Fibroblast of villous mesenchyme (primary cell): Measurements from ENCODE around the gene SMAP2. TPM values are rescaled to one million over a fixed set of nuclear protein-coding genes. Genes with fewer than 3 reads are reported as not detected.
"Not testable (repeated sequence)": the region's sequence is repeated elsewhere in the genome, so short reads cannot be mapped to it uniquely, and the experiment has no call there.

Source experiments
- DNase-seq: peaks from one replicate; pipeline ENCODE4 v3.0.0-alpha.2; 2010; ENCODE audit warnings: low read depth
- H3K4me3 ChIP-seq: 2 replicates; pipeline ENCODE4 v1.5.1; 2011; ENCODE audit warnings: low read depth, mild to moderate bottlenecking, low read length
- total RNA-seq: library from RNA; depleted of rRNA; stranded (reverse); fragments of >200 nt; gene quantifications from 2 replicates; pipeline ENCODE4 v1.2.3, GENCODE V29; 2012
- TF ChIP-seq, protein P1 (sequence below): IDR thresholded peaks from 2 replicates; pipeline ENCODE4 v1.5.1; 2012; ENCODE audit warnings: low read depth, mild to moderate bottlenecking, low read length; ENCODE audit not compliant: insufficient read depth

Gene SMAP2
- total RNA-seq, 1 donor, result 19.4 TPM

DNA sequence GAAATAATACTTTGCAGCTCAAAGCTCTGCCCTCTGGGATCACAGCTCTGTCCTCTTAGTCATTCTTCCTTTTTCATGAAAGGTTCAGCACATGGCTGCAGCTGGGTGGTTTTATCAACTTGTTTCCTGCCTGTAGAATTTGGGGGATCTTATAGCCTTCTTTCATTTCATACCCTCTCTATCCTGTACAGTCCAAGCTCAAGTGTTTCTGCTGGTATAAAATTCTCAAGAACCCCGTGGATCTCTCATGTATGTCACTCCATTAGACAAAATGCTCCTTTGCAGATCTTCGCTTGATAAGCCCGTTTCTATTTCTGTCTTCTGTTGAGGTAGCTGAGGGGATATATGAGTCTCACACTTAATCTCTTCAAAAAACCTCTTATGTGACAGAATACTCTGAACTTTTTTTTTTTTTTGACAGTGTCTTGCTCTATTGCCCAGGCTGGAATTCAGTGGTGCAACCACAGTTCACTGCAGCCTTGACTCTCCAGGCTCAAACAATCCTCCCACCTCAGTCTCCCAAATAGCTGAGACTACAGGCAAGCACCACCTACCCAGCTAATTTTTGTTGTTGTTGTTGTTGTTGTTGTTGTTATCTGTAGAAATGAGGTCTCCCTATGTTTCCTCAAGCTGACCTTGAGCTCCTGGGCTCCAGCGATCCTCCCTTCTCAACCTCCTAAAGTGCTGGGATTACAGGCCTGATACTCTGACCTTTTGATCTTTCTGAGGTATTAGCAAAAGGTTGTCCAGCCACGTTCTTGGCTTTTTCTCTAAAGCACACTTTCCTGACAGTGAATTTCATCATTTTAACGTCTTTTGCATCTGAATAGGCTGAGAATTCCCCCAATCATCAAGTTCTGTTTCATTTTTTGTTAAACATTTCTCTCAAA lies 31.8 kb upstream of the SMAP2 start:
- TF ChIP-seq, protein P1, sequence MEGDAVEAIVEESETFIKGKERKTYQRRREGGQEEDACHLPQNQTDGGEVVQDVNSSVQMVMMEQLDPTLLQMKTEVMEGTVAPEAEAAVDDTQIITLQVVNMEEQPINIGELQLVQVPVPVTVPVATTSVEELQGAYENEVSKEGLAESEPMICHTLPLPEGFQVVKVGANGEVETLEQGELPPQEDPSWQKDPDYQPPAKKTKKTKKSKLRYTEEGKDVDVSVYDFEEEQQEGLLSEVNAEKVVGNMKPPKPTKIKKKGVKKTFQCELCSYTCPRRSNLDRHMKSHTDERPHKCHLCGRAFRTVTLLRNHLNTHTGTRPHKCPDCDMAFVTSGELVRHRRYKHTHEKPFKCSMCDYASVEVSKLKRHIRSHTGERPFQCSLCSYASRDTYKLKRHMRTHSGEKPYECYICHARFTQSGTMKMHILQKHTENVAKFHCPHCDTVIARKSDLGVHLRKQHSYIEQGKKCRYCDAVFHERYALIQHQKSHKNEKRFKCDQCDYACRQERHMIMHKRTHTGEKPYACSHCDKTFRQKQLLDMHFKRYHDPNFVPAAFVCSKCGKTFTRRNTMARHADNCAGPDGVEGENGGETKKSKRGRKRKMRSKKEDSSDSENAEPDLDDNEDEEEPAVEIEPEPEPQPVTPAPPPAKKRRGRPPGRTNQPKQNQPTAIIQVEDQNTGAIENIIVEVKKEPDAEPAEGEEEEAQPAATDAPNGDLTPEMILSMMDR, result no peak
- DNase-seq, result peak; percentile 17

DNA sequence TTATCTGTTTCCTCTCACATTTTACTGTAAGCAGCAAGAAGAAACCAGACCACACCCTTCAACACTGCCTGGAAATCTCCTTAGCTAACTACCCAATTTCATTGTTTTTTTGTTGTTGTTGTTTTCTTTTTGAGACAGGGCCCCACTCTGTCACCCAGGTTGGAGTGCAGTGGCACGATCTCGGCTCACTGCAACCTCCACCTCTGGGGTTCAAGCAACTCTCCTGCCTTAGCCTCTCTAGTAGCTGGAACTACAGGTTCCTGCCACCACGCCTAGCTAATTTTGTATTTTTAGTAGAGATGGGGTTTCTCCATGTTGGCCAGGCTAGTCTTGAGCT lies 31.2 kb upstream of the SMAP2 start:
- DNase-seq, H3K4me3 ChIP-seq: not testable (repeated sequence)

More for the DNA sequence above, 31.8 kb upstream of the SMAP2 start:
- no peak overlapping the region for H3K4me3 ChIP-seq

- TF ChIP-seq, protein P1, result no peak
- H3K4me3 ChIP-seq, result no peak overlapping the region
- DNase-seq, result peak; percentile 59
Observed at GRCh38 chr1:40344597-40344996, 28.9 kb upstream of the SMAP2 start.

- TF ChIP-seq, protein P1, result no peak
- H3K4me3 ChIP-seq, result no peak overlapping the region
- DNase-seq, result no peak
Observed at GRCh38 chr1:40350391-40350790, 23.1 kb upstream of the SMAP2 start.

DNA sequence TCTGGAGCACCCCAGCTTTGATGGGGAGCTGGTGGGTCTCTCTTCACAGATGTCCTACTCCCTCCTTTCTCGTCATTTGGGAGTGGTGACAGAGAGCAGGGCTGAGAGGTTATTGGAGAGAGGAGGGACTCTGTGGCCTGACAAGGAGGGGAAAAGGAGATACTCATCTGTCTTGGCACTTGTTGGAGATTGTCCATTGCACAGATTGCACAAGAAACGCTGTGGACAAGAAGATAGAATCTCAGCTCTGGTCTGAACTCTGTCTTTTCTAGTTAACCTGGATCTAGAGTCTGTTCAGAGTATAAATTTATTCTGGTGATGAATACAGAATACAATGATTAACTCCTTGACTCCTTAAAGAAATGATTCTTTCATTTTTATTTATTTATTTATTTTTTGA lies 22.4 kb upstream of the SMAP2 start:
- DNase-seq, result no peak
- H3K4me3 ChIP-seq, result no peak overlapping the region
- TF ChIP-seq, protein P1, result no peak

- TF ChIP-seq, protein P1, result no peak
- H3K4me3 ChIP-seq, result no peak overlapping the region
- no peak for DNase-seq
Observed at GRCh38 chr1:40352126-40352525, 21.4 kb upstream of the SMAP2 start.

- no peak overlapping the region for H3K4me3 ChIP-seq
- TF ChIP-seq, protein P1, result no peak
- DNase-seq, result no peak
Observed at GRCh38 chr1:40353082-40353481, 20.4 kb upstream of the SMAP2 start.
